GM21528 (cell line): ENCODE measurements around the gene RAG1.
A peak's percentile ranks its signal among the peaks of the same experiment; 100 is the strongest.
"Not testable (repeated sequence)": the region's sequence is repeated elsewhere in the genome, so short reads cannot be mapped to it uniquely, and the experiment has no call there.

ENCODE experiments used
- ATAC-seq: cut with Tn5 transposase; IDR thresholded peaks from one replicate; pipeline ENCODE4 v1.9.1; 2021; ENCODE audit warnings: mild to moderate bottlenecking, moderate library complexity; ENCODE audit not compliant: unreplicated experiment, low FRiP score

The RAG1 gene

DNA sequence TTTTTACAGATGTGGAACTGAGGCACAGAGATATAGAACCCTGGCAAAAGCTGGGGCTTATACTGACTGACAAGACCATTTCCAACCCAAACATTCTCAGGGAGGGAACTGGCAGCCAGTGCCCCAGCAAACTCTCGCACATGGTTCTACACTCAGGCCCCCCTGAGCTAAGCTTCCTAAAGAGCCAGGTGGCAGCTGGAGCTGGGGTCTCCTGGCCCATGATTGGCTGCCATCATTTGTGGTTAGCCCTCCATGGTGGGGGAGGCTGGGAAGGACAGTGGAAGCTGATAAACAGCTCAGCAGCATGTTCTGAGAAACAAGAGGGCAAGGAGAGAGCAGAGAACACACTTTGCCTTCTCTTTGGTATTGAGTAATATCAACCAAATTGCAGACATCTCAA, at the start of gene RAG1:
Gene RAG1 (plus strand): TSS at position 314 of the 400 bp plus-strand sequence. CDS start 5,298 bp downstream, outside the sequence.
- ATAC-seq = no peak

DNA sequence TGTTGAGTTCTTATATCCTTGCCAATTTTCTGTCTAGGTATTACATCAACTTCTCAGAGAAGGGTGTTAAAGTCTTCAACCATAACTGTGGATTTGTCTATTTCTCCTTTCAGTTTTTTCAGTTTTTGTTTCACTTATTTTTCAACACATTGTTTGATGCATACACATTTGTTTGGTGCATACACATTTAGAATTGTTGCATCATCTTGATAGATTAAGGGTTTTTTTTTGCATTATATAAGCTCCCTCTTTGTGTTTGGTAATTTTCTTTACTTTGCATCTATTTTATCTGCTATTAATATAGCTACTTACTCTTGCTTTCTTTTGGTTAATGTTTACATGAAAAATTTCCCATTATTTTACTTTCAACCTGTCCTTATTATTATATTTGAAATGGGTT, 37.0 kb upstream of the RAG1 start:
- ATAC-seq = no peak

DNA sequence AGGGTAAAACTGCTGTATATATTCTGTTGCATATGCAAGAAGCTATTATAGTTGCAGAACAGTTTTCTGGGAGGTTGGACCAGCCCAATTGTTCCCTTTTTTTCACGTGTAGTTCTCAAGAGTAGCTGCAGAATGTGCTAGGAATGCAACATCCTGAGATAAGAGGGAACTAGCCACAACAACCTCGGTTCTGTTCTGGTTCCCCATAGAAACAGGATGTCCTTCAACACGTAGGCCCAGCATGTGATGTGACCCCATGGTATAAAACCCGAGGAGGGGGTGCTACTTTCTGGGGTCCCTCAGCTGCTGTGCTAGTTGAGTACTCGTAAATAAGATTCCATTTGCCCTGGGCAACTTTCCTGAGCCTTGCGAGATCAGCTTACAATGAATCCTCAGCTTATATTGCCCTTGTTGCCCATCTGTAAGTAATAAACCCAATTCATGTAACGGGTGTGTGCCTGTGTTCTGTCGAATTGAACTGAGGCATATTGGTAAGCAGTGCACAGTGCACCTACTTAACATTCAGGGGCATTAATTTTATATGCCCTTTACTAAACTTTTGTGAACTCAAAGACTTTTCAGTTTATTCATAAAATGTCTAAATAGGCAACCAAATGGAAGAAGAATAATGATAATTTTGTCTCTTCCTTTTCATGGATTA, 34.7 kb upstream of the RAG1 start:
- no peak for ATAC-seq

DNA sequence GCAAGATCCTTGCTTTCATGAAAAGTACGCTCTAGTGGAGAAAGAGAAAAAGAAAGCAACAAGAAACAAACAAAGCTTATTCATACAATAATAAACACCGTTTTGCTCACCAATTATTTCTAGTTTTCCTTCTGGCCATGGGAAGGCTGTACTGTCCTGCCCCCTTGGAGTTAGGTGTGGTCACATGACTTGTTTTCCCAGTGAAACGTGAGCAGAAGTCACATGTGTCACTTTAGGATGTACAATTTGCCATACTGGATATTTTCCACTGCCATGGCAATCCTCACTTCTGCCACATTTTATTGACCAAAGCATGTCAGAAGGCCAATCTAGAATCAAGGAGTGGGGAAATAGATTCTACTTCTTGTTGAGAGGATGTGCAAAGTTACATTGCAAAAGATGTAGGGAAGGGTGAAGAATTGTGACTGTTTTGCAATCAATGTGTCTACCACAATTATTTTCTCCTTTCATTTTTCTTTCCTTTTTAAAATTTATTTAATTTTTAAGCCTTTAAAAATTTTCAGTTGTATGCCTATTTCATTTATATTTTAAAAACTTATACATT, 33.4 kb upstream of the RAG1 start:
- ATAC-seq = no peak

DNA sequence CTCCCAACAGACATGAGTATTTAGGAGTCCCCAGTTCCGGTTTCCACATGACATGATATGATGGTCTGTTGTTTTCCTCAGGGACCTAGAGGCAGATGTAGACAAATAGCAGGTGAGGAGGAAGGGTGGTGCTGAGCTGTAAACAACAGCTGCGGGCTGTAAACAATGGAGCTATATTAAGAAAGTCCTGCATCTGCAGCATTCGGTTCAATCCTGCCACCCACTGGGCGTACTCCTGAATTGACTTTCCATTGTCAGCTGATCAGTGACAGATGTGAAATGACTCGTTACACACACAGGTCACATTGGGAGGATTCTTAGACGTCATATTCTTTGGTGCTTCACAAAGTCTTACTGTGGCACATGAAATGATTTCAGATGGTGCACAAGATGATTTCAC, 26.8 kb upstream of the RAG1 start:
- ATAC-seq = peak; percentile 98

DNA sequence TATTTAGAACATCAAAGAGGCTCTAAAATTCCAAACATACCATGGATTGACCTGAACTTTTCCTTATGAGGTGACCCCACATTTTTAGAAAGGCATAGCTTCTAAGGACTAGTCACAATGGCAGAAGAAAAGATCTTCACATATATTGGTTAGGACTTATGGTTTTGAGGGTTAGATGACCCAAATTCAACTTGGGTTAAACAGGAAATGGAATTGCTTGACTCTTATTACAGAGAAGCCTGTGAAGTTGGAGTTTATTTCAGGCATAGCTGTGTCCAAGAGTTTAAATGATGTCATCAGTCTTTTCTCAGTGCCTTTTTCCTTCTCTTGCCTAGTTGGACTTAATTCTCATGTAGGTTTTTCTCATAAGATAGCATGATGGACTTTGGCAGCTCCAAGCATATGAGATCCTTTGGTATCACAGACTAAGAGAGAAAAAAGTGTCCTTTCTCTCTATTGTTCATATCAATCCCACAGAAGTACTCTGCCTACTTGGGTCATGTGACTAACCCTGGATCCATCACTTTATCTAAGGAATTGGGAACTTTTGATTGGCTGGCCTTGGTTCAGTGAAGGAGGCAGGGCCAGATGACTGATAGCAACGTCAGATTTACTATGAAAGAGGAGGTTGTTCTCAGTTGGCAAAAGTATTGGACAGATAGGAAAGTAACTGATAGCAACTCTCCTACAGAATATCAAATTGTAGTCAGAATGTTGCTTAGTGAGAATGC, 17.3 kb upstream of the RAG1 start:
- ATAC-seq = no peak

DNA sequence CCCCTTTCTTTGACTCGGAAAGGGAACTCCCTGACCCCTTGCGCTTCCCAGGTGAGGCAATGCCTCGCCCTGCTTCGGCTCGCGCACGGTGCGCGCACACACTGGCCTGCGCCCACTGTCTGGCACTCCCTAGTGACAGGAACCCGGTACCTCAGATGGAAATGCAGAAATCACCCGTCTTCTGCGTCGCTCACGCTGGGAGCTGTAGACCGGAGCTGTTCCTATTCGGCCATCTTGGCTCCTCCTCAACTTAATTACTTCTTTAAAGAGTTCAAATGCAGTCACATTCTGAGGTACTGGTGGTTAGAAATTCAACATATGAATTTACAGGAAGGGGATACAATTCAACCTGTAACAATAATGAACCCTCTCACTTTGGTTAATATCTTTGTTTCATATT, 10.4 kb upstream of the RAG1 start:
- not testable (repeated sequence) for ATAC-seq

DNA sequence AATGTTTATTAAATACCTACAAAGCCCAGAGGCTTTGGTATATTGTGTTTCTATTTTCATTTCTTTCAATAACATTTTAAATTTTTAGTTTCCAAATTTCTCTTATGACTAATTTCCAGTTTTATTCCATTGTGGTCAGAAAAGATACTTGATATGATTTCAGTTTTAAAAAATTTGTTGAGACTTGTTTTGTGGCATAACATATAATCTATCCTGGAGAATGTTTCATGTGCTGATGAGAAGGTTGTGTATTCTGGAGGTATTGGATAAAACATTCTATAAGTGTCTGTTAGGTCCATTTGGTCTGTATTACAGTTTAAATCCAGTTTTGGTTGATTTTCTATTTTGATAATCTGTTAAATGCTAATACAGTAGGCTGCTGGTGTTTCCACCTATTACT, 9.8 kb upstream of the RAG1 start:
- ATAC-seq = no peak

DNA sequence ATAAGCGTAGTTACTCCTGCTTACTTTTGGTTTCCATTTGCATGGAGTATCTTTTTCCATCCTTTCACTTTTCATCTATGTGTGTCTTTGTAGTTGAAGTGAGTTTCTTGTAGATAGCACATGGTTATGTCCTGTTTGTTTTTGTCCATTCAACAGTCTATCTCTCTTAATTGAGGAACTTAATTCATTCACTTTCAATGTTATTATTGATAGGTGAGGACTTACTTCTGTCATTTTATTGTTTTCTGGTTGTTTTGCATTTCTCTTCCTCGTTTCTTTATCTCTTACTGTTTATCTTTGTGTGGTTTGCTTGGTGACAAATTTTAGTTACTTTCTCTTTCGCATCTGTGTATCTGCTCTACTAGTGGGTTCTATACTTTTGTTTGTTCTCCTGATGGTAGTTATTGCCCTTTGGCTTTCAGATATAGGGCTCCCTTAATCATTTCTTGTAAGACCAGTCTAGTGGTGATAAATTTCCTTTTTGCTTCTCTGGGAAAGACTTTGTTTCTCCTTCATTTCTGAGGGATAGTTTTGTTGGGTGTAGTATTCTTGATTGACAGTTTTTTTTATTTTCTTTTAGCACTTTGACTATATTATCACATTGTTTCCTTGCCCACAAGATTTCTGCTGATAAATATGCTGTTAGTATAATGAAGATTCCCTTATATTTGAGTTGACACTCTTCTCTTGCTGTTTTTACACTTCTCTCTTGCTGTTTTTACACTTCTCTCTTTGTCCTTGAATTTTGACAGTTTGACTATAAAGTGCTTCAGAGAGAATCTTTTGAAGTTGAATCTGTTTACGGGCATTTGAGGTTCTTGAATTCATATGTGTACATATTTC, 9.0 kb upstream of the RAG1 start:
- ATAC-seq = peak; percentile 94

DNA sequence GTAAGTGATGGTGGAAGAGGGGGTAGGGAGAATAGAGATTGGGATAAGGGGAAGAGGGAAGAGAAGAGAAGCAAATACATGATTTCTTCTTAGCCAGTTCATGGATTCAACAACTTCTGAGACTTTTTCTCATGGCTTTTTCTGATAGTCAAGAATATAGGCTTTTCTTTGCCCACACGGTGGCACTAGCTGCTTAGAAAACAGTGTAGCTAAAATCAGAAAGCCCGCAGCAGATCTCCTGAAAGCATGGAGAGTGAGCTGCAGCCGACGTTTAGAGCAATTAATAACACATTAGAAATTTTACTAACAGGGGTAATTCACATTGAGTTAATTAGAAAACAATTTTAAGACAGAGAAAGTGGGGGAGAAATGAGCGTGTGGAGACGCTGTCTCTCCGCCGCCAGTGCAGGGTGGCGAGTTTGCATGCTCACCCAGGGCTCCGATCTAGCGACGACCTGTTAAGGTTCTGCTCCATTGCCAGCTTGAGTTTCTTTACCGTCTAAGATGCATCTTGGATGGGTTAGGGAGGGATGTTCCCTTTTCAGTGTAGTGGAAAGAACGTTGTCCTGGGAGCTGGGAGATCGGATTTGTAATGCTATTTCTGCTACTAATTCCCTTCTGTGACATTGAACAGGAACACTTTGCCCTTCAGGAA, 3.3 kb upstream of the RAG1 start:
- peak; percentile 77 for ATAC-seq

DNA sequence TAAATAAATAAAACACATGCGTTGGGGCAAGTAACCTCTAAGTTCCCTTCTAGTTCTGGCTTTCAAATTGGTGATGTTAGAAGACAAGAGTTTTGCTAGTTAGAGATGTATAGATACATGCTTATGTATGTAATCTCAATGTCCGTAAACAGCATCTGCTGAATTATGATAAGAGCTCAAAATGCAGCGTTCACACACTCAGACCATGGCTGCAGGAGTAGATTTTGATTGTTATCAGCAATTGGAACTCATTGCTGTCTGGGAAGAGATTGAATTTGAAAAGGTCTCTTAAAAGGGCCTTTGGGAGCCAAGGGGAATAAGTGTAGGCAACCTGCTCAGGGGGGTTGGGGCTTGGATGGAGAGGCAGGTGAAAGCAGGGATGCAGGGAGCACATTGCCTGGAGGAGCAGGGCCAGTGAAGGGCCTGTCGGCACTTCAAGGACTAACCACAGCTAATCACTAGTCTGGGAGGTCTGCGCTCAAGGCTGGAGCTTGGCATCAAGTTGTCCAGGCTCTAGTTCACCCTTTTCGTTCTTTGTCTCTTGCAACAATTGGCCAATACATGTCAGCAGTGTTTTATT, 2.7 kb upstream of the RAG1 start:
- no peak for ATAC-seq

DNA sequence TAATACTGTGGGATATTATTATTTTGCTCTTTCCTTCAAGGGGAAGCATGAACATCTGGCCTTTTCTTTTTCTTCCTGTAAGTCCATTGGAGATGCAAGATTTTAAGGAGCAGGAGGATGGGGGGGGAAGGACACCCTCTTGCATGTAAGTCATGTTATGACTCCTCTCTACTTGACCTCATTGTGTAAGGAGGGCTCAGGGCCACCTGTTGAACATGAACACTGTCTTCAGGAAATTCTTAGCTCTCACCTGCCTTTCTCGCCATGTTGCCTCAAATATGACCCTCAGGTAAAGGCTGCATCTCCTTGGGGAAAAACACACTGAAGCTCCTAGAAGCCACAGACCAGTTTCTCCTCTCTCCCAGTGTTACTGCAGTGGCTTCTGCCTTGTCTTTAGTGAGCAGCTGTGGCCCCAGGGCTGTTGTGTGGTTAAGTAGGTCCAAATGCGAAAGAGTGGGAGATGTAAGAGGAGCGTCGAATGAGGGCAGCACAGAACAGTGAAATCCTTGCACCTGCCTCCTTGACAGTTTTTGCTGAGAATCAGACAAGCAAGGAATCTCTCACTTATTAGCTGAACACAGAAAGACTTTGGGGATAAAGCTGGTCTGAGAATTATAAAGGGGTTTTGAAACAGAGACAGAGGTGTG, 1.3 kb upstream of the RAG1 start:
- no peak for ATAC-seq

DNA sequence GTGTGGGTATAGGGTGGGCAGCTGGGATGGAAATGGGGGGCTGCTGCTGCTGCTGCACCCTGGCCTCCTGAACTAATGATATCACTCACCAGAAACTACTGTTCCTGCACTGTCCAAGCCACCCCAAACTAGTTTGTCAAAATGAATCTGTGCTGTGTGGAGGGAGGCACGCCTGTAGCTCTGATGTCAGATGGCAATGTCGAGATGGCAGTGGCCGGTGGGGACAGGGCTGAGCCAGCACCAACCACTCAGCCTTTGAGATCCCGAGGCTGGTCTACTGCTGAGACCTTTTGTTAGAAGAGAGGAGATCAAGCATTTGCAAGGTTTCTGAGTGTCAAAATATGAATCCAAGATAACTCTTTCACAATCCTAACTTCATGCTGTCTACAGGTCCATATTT, 1.3 kb downstream of the RAG1 start:
- no peak for ATAC-seq

DNA sequence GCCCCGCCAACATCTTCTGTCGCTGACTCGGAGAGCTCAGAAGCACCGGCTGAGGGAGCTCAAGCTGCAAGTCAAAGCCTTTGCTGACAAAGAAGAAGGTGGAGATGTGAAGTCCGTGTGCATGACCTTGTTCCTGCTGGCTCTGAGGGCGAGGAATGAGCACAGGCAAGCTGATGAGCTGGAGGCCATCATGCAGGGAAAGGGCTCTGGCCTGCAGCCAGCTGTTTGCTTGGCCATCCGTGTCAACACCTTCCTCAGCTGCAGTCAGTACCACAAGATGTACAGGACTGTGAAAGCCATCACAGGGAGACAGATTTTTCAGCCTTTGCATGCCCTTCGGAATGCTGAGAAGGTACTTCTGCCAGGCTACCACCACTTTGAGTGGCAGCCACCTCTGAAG, 6.7 kb downstream of the RAG1 start:
- no peak for ATAC-seq

DNA sequence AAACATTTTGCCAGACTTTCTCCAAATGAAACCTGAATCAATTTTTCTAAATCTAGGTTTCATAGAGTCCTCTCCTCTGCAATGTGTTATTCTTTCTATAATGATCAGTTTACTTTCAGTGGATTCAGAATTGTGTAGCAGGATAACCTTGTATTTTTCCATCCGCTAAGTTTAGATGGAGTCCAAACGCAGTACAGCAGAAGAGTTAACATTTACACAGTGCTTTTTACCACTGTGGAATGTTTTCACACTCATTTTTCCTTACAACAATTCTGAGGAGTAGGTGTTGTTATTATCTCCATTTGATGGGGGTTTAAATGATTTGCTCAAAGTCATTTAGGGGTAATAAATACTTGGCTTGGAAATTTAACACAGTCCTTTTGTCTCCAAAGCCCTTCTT, 9.6 kb downstream of the RAG1 start:
- ATAC-seq = no peak

DNA sequence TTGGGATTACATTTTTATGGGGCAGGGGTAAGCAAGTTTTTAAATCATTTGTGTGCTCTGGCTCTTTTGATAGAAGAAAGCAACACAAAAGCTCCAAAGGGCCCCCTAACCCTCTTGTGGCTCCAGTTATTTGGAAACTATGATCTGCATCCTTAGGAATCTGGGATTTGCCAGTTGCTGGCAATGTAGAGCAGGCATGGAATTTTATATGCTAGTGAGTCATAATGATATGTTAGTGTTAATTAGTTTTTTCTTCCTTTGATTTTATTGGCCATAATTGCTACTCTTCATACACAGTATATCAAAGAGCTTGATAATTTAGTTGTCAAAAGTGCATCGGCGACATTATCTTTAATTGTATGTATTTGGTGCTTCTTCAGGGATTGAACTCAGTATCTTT, 10.1 kb downstream of the RAG1 start:
- no peak for ATAC-seq

DNA sequence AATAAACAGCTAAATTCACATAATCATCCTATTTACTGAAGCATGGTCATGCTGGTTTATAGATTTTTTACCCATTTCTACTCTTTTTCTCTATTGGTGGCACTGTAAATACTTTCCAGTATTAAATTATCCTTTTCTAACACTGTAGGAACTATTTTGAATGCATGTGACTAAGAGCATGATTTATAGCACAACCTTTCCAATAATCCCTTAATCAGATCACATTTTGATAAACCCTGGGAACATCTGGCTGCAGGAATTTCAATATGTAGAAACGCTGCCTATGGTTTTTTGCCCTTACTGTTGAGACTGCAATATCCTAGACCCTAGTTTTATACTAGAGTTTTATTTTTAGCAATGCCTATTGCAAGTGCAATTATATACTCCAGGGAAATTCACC, 10.7 kb downstream of the RAG1 start:
- ATAC-seq = no peak

DNA sequence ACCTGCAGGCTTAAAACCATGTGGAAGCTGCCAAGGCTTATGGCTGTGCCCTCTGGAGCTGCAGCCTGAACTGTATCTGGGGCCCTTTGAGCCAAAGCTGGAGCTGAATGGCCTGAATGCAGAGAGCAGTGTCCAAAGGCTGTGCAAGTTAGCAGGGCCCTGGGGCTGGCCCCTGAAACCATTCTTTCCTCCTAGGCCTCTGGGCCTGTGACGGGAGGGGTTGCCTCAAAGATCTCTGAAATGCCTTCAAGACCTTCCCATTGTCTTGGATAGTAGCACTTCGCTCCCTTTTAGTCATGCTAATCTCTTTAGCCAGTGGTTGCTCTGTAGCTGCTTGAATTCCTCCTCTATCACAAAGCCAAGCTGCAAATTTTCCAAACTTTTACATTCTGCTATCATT, 13.7 kb downstream of the RAG1 start:
- no peak for ATAC-seq

DNA sequence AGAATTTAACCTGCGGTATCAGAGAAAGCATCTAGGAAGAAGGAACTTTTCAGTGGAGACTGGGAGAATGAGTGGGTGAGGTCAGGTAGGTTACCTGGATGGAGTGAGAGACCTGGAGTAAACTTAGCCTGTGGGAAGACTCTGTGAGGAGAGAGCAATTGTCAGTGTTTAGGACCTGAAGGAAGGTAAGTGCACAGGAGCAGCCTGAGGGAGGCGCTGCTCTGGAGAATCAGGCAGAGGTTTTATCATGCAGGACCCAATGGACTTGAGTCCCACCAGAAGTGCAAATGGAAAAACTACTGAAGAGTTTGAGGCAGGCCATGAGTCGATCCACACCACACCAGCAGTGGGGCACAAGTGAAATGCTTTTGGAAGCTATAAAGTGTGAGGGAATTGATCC, 15.9 kb downstream of the RAG1 start:
- ATAC-seq = no peak

DNA sequence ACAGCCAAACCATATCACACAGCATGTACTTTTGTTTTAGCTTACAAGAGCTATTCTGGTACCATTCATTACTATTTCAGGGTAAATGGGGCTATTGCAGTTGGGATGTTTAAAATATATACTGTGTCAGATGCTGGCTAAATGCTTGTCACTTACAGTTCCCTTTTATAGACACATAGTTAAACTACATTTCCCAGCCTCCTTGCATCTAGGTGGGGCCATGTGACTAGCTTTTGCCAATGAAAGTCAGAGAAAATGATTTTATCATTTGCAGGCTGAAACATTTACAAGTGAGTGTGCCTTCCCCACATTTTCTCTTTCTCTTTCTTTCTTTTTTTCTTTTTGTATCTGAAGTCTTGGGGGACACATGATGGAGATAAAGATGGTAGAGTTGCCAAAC, 18.7 kb downstream of the RAG1 start:
- no peak for ATAC-seq
